Measurements from ENCODE around the gene SORCS1. TPM values are rescaled to one million over a fixed set of nuclear protein-coding genes. Genes with fewer than 3 reads are reported as not detected.

Gene SORCS1
- total and polyA plus RNA-seq, 2 experiments from 2014 or later = 2.9 to 8.9 TPM

DNA sequence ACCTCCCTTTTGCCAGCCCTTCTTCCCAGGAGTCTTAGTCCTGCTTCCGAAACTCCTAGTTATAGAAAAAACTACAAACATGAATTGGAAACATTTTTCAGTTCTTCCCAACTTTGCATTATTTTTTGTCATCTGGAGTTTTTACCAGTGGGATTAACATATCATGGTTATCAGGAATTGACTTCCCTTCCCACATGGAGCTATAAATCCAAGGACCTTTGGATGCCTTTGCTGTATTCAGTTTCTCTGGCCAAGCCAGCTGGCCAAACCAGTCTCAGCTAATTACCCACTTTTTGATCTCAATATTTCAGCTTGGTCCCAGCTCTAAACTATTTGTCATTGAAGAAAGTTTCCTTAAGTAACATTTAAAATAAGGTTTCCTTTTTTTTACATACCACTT is 570.6 kb downstream of the SORCS1 start:
- Histone ChIP-seq H3K79me2 (replicated peaks; ENCODE audit: insufficient read depth) (no peaks in the 10 kb centered on the region), H3K36me3 (ENCODE audit: insufficient read depth) (no peaks in the 10 kb centered on the region), H3K27ac (ENCODE audit: low read depth) (no peak overlapping the region), H4K20me1 (replicated peaks; ENCODE audit: insufficient read depth) (no peaks in the 10 kb centered on the region), H3K27me3 (ENCODE audit: insufficient read depth) (no peaks in the 10 kb centered on the region), H3K4me2 (no peak overlapping the region), H3K4me1 (ENCODE audit: insufficient read depth) (no peaks in the 10 kb centered on the region), H2AFZ (no peak overlapping the region), H3F3A (replicated peaks; ENCODE audit: low read depth) (no peaks in the 10 kb centered on the region), H3K9me2 (ENCODE audit: insufficient read depth) (no peaks in the 10 kb centered on the region), H3K4me3 (no peak overlapping the region)
- no peak overlapping the region for H3K4me3 Mint-ChIP-seq
- ATAC-seq (no peak), DNase-seq (ENCODE audit: low spot score) (no peak)
- H3K9me3 Mint-ChIP-seq = no peaks in the 10 kb centered on the region
- no peaks in the 10 kb centered on the region for H3K36me3 Mint-ChIP-seq (ENCODE audit: low read depth)
- H3K27me3 Mint-ChIP-seq (ENCODE audit: insufficient read depth, low read depth, poor library complexity) = no peaks in the 10 kb centered on the region
- 0 out of 3 replicates have a peak, but pooled peaks cover 3% of the 10 kb centered on the region for H3K4me1 Mint-ChIP-seq
- TF ChIP-seq, protein P1, sequence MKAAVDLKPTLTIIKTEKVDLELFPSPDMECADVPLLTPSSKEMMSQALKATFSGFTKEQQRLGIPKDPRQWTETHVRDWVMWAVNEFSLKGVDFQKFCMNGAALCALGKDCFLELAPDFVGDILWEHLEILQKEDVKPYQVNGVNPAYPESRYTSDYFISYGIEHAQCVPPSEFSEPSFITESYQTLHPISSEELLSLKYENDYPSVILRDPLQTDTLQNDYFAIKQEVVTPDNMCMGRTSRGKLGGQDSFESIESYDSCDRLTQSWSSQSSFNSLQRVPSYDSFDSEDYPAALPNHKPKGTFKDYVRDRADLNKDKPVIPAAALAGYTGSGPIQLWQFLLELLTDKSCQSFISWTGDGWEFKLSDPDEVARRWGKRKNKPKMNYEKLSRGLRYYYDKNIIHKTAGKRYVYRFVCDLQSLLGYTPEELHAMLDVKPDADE (IDR thresholded peaks at IDR 0.05) = no peak
- no peak for TF ChIP-seq POLR2AphosphoS5 (IDR thresholded peaks at IDR 0.05; ENCODE audit: low read depth)
- TF ChIP-seq, protein P2, sequence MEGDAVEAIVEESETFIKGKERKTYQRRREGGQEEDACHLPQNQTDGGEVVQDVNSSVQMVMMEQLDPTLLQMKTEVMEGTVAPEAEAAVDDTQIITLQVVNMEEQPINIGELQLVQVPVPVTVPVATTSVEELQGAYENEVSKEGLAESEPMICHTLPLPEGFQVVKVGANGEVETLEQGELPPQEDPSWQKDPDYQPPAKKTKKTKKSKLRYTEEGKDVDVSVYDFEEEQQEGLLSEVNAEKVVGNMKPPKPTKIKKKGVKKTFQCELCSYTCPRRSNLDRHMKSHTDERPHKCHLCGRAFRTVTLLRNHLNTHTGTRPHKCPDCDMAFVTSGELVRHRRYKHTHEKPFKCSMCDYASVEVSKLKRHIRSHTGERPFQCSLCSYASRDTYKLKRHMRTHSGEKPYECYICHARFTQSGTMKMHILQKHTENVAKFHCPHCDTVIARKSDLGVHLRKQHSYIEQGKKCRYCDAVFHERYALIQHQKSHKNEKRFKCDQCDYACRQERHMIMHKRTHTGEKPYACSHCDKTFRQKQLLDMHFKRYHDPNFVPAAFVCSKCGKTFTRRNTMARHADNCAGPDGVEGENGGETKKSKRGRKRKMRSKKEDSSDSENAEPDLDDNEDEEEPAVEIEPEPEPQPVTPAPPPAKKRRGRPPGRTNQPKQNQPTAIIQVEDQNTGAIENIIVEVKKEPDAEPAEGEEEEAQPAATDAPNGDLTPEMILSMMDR (conservative IDR thresholded peaks at IDR 0.05; ENCODE audit: low read depth in 2 of 2) = no peak
- no peak for TF ChIP-seq CREB1 (CRISPR knock-in tag; IDR thresholded peaks at IDR 0.05; ENCODE audit: low read depth)
- TF ChIP-seq, protein P3, sequence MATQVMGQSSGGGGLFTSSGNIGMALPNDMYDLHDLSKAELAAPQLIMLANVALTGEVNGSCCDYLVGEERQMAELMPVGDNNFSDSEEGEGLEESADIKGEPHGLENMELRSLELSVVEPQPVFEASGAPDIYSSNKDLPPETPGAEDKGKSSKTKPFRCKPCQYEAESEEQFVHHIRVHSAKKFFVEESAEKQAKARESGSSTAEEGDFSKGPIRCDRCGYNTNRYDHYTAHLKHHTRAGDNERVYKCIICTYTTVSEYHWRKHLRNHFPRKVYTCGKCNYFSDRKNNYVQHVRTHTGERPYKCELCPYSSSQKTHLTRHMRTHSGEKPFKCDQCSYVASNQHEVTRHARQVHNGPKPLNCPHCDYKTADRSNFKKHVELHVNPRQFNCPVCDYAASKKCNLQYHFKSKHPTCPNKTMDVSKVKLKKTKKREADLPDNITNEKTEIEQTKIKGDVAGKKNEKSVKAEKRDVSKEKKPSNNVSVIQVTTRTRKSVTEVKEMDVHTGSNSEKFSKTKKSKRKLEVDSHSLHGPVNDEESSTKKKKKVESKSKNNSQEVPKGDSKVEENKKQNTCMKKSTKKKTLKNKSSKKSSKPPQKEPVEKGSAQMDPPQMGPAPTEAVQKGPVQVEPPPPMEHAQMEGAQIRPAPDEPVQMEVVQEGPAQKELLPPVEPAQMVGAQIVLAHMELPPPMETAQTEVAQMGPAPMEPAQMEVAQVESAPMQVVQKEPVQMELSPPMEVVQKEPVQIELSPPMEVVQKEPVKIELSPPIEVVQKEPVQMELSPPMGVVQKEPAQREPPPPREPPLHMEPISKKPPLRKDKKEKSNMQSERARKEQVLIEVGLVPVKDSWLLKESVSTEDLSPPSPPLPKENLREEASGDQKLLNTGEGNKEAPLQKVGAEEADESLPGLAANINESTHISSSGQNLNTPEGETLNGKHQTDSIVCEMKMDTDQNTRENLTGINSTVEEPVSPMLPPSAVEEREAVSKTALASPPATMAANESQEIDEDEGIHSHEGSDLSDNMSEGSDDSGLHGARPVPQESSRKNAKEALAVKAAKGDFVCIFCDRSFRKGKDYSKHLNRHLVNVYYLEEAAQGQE (IDR thresholded peaks at IDR 0.05; ENCODE audit: unreplicated experiment) = no peak
- no peak for TF ChIP-seq STAT1 (IDR thresholded peaks at IDR 0.05; ENCODE audit: unreplicated experiment)
- TF ChIP-seq ZNF114 (CRISPR knock-in tag; IDR thresholded peaks at IDR 0.05) = no peak
- TF ChIP-seq JUNB (IDR thresholded peaks at IDR 0.05; ENCODE audit: unreplicated experiment) = no peak
- TF ChIP-seq, protein P4, sequence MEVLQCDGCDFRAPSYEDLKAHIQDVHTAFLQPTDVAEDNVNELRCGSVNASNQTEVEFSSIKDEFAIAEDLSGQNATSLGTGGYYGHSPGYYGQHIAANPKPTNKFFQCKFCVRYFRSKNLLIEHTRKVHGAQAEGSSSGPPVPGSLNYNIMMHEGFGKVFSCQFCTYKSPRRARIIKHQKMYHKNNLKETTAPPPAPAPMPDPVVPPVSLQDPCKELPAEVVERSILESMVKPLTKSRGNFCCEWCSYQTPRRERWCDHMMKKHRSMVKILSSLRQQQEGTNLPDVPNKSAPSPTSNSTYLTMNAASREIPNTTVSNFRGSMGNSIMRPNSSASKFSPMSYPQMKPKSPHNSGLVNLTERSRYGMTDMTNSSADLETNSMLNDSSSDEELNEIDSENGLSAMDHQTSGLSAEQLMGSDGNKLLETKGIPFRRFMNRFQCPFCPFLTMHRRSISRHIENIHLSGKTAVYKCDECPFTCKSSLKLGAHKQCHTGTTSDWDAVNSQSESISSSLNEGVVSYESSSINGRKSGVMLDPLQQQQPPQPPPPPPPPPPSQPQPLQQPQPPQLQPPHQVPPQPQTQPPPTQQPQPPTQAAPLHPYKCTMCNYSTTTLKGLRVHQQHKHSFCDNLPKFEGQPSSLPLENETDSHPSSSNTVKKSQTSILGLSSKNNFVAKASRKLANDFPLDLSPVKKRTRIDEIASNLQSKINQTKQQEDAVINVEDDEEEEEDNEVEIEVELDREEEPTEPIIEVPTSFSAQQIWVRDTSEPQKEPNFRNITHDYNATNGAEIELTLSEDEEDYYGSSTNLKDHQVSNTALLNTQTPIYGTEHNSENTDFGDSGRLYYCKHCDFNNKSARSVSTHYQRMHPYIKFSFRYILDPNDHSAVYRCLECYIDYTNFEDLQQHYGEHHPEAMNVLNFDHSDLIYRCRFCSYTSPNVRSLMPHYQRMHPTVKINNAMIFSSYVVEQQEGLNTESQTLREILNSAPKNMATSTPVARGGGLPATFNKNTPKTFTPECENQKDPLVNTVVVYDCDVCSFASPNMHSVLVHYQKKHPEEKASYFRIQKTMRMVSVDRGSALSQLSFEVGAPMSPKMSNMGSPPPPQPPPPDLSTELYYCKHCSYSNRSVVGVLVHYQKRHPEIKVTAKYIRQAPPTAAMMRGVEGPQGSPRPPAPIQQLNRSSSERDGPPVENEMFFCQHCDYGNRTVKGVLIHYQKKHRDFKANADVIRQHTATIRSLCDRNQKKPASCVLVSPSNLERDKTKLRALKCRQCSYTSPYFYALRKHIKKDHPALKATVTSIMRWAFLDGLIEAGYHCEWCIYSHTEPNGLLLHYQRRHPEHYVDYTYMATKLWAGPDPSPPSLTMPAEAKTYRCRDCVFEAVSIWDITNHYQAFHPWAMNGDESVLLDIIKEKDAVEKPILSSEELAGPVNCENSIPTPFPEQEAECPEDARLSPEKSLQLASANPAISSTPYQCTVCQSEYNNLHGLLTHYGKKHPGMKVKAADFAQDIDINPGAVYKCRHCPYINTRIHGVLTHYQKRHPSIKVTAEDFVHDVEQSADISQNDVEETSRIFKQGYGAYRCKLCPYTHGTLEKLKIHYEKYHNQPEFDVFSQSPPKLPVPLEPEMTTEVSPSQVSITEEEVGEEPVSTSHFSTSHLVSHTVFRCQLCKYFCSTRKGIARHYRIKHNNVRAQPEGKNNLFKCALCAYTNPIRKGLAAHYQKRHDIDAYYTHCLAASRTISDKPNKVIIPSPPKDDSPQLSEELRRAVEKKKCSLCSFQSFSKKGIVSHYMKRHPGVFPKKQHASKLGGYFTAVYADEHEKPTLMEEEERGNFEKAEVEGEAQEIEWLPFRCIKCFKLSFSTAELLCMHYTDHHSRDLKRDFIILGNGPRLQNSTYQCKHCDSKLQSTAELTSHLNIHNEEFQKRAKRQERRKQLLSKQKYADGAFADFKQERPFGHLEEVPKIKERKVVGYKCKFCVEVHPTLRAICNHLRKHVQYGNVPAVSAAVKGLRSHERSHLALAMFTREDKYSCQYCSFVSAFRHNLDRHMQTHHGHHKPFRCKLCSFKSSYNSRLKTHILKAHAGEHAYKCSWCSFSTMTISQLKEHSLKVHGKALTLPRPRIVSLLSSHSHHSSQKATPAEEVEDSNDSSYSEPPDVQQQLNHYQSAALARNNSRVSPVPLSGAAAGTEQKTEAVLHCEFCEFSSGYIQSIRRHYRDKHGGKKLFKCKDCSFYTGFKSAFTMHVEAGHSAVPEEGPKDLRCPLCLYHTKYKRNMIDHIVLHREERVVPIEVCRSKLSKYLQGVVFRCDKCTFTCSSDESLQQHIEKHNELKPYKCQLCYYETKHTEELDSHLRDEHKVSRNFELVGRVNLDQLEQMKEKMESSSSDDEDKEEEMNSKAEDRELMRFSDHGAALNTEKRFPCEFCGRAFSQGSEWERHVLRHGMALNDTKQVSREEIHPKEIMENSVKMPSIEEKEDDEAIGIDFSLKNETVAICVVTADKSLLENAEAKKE (CRISPR knock-in tag; IDR thresholded peaks at IDR 0.05) = no peak
- no peak for TF ChIP-seq EZH2 (IDR thresholded peaks at IDR 0.05; ENCODE audit: low read depth, unreplicated experiment)
- no peak for TF ChIP-seq EZH2phosphoT487 (IDR thresholded peaks at IDR 0.05; ENCODE audit: unreplicated experiment)
- TF ChIP-seq NANOG (IDR thresholded peaks at IDR 0.05; ENCODE audit: borderline replicate concordance) = no peak
- TF ChIP-seq ZNF331 (CRISPR knock-in tag; IDR thresholded peaks at IDR 0.05; ENCODE audit: low read depth) = no peak
- no peak overlapping the region for H3K27ac Mint-ChIP-seq

All from GM23338 (cell line).